Measurements from ENCODE around the gene GPR18.
"Not testable (repeated sequence)": the region's sequence is repeated elsewhere in the genome, so short reads cannot be mapped to it uniquely, and the experiment has no call there.

Gene GPR18

DNA sequence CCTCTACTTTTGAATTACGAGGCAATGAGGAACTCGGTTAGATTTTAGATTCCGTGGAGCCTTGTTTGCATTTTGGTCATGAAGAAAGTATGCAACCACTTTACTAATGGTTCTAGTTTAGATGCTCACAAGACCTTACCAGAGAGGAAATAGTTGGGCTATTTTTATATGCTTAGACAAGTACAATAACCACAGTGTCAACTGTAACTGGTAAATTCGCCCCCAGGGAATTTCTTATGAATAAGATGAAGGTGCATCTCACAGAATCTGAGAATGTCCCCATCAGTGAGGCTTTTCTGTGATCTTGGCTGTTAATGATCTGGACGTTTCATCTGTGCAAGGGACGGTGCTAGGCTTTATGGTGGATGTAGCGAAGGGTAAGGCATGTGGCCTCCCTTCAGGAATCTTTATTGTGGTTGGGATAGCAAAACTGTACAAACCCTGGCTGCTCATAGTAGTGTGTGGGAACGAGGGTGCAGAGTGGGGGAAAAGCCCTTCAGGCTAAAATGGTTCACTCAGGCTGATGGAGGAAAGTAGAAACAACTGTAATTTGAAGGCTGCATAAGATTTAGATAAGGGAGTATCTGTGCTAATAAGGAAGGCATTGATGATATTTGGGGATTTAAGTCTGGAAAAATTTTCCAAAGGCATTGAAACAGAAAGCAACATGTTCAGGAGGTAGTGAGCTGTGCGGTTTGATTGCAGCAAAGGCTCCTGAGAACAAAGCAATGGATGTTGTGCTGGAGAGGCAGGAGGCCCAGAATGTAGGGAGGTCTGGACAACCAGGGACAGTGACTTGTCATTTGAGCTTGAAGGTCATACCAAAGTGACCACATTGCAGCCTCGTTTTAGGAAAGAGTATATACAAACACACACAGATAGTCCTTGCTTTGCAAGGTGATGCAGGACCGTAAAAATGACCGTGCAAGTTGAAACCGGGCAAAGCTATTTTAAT is 29.2 kb downstream of the GPR18 start:
- DNase-seq (ENCODE audit: low read depth) = peak; percentile 76

GRCh38 chr13:99227909-99228688 is 30.1 kb downstream of the GPR18 start:
- no peak for DNase-seq (ENCODE audit: low read depth)

GRCh38 chr13:99227331-99227900 is 30.8 kb downstream of the GPR18 start:
- DNase-seq (ENCODE audit: low read depth) = no peak

GRCh38 chr13:99226513-99226912 is 31.7 kb downstream of the GPR18 start:
- DNase-seq (ENCODE audit: low read depth) = no peak

DNA sequence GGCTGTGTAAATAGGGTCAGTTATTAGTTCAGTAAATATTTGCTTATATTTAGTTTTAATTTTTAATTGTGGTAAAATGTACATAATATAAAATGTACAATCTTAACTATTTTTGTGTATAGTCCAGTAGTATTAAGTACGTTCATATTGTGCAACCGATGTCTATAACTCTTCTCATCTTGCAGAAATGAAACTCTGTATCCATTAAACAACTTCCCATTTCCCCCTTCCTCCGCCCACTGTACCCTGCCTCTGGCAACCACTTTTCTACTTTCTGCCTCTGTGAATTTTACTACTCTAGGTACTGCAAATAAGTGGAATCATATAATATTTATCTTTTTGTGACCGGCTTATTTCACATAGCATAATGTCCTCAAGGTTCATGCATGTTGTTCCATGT is 33.1 kb downstream of the GPR18 start:
- no peak for DNase-seq (ENCODE audit: low read depth)

GRCh38 chr13:99224021-99224420 is 34.2 kb downstream of the GPR18 start:
- no peak for DNase-seq (ENCODE audit: low read depth)

GRCh38 chr13:99223587-99223986 is 34.6 kb downstream of the GPR18 start:
- no peak for DNase-seq (ENCODE audit: low read depth)

DNA sequence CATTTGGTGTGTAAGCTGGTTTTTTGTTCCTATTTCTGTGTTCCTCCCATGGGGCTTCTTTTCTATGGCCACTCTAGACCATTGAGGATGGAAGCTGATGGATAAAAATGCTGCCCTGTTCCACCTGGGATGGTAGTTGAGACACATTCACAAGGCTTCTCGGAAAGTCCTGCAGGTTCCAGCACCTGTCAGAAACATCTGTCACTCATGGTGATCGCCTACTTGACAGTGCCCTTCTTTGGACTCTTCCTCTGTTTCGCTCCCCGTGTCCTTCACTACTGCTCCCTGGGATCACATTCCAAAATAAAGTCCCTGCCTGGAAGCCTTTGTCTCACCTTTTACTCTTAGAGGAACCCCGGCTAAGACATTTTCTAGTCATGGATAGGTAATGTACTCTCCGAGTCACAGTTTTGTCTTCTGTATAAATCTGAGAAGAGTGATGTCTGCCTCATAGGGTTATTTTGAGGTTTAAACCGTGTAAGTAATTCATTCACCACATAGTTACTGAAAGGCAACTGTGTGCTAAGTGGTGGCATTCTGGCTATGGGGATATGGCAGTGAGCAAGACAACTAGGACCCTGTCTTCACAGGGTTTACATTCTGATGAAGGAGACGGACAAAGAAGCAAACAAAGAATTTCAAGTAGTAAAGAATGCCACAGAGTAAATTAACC is 36.5 kb downstream of the GPR18 start:
- no peak for DNase-seq (ENCODE audit: low read depth)

DNA sequence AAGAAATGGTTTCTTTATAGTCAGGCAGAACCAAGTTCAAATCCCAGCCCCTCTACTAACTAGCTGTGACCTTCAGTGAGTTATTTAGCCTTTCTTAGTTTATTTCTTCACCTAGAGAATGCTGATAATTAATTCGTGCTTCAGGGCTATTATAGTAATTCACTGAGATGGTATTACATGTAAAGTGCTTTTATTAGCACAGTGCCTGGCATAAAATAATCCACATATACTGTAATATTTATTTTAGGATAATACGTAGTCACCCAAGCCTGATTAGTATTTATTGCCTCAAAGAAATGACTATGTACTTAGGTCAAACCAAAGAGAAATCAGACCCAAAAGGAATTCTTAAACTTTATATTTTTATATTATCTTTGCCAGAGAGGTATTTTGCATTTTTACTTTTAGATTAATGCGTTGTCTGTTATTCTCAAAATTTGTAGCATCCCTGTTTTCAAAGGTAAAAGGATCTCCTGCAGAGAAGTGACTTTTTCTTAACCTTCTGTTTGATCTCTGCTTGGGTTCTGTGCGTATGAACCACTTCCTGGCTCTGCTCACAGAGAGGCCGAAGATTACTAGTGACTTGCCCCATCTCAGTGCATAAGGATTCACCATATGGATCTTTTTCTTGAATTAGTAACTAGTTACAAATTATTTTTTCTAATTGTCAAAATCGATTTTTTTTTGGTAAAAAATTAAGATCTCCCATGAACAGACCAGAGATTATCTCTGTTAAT is 37.8 kb downstream of the GPR18 start:
- peak; percentile 25 for DNase-seq (ENCODE audit: low read depth)

GRCh38 chr13:99218969-99219368 is 39.2 kb downstream of the GPR18 start:
- no peak for DNase-seq (ENCODE audit: low read depth)

DNA sequence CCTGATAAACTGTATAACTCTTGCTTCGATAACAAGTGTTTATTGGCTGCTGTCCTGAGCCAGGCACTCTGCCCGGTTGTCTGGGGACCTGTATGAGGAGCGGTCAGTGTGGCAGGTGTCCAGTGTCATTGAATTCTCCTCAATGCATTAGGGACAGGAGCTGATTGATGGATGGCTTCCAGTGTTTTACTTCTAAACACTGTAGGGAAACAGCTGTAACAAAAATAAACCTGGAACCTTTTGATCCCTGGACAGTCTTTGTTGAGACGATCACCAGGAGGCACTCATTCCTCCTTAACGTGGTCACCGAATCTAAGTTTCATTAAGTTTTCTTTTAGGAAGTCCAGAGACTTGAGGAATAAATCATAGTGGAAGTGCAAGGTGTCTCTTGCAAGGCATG is 39.6 kb downstream of the GPR18 start:
- peak; percentile 12 for DNase-seq (ENCODE audit: low read depth)

GRCh38 chr13:99218126-99218525 is 40.1 kb downstream of the GPR18 start:
- no peak for DNase-seq (ENCODE audit: low read depth)

GRCh38 chr13:99217461-99218110 is 40.6 kb downstream of the GPR18 start:
- no peak for DNase-seq (ENCODE audit: low read depth)

DNA sequence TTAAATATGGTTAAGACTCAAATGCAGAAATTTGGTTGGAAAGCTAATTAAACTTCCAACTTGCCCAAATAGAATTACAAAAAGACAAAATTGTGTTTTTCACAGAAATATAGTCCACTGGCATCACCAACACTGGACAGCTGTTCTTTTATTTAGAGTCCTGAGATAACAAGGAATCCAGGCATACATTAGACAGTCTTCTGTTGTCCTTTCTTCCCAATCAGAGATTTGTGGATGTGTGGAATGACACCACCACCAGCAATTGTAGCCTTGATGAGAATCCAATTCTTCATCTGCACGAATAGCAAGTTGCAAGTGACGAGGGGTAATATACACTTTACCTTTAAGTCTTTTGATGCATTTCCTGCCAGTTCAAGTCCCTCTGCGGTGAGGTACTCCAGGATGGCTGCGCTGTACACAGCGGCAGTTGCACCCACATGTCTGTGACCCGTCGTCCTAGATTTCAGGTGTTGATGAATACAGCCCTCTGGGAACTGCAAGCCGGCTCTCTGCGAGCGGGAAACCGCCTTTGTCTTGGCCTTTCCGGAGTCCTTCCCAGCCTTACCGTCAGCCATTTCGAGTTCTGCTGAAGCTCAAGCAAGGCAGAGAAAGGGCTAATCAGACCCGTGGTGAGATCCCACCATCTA is 42.9 kb downstream of the GPR18 start:
- DNase-seq (ENCODE audit: low read depth) = no peak

GRCh38 chr13:99214731-99215130 is 43.4 kb downstream of the GPR18 start:
- no peak for DNase-seq (ENCODE audit: low read depth)

DNA sequence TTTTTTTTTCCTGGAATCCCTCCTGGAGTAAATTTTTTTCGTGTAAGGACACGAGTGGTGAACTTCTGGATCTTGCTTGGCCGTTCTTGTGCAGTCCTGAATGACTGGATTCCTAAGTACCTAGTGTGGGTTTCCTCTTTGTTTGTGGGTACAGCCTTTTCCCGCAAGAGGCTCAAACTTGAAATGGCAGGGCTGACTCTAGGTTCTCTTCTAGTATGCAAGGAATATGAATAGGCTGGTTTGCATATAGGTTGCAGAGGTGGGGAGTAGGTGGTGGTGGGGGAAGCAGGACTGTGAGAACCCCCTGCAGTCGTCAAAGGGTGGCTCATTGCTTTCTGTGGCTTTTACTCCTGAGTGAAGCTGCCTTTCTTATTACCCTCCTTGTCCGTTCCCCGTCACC is 43.9 kb downstream of the GPR18 start:
- no peak for DNase-seq (ENCODE audit: low read depth)

DNA sequence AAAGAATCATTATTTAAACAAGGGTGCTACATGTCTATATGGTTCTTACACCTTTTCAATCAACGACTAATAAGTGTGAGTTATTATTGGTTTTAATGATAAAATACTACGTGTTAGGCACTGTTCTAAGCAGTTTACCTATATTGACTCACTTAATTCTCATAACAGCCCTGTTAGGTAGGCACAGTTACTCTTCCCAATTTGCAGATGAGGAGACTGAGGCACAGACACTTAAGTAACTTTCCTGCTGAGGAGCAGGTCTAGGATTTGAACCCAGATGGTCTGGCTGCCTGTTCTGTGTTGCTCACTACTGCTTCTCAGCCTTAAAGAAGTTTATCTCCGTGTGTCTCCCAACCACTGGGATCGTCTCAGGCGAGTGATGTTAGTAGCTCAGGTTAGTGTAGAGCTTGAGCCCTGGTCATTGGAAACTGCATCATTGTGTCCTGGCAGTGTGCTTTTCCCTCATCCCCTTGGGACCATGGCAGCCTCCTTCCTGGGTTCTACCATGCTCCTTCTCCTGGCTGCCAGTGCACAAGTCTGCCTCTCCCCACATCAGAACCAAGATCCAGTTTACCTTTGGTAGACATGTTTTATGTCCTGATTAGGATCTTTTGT is 46.7 kb downstream of the GPR18 start:
- DNase-seq (ENCODE audit: low read depth) = no peak

- DNase-seq (ENCODE audit: low read depth) = not testable (repeated sequence)
Observed at GRCh38 chr13:99210627-99211026, 47.6 kb downstream of the GPR18 start.

DNA sequence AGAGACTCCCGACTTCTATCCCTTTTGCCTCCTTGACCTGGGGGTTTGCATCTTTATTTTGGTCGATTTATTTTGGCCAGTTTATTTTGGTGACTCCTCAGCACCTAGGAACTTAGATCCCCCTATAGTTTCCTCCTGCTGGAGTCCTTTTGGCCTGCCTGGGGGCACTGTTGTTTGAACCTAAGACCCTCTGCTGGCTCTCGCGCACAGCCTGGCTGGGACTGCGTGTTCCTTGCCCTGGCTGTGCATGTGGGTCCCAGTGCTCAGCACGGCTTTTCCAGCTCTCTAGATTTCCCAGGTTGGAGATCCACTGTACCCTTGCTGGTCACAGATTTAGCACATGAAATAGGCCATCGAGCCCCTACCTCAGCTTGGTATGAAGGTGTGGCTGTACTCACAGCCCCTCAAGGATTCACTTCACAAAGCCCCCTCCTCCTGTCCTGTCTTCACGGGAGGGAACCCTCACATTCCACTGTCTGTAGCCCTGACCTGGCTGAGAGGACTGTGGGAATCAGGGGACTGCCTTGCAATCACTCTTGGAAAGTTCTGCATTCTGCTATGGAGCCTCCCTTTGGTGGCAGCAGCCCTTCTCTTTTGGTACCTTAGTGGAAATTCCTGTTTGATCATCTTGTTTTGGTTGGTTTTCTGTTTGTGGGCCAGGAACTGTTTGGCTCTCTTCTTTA is 49.2 kb downstream of the GPR18 start:
- no peak for DNase-seq (ENCODE audit: low read depth)

Measured in iris pigment epithelial cell (primary cell).